ENCODE measurements around the gene RHO. TPM values are rescaled to one million over a fixed set of nuclear protein-coding genes. Genes with fewer than 3 reads are reported as not detected.

RHO gene
- polyA plus RNA-seq, 1 of the 3 experiments (the other 2 are of a cell fraction) = not detected

DNA sequence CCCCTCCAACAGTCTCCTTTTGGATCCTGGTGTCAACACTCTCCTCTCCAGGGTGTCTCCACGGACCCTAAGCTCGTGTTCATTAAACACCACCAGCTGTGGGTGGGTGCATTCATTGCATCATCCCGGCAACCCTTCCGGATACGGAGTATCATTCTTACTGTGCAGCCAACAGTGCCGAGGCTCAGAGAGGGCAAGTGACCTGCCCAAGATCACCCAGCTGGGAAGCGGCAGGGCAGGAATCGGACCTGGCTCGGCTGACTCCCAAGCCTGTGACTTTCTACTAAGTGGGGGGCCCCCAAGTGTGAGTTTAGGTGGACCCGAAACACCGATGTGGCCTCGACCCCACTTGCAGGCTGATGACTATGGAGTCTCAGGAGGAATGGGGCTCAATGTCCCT, 34.9 kb downstream of the RHO start:
- Histone ChIP-seq H2AFZ (ENCODE audit: low read depth) (no peak overlapping the region), H3K27me3 (ENCODE audit: insufficient read depth) (no peaks in the 10 kb centered on the region), H3K4me3 (ENCODE audit: low read depth in 2 of 2, low read length in 1 of 2) (no peak overlapping the region), H3K9me2 (no peaks in the 10 kb centered on the region), H3K9ac (no peak overlapping the region), H3K4me1 (ENCODE audit: control insufficient read depth in 1 of 2, insufficient read depth in 2 of 2, low read depth in 1 of 2, low read length in 1 of 2) (peaks cover 32 to 70% of the 10 kb centered on the region in 2 experiments), H3K4me2 (no peak overlapping the region), H3K79me2 (ENCODE audit: insufficient read depth) (no peaks in the 10 kb centered on the region), H3K27ac (ENCODE audit: low read depth in 2 of 2, low read length in 1 of 2) (no peak overlapping the region), H3K36me3 (replicated peaks in 1 of 2; ENCODE audit: control insufficient read depth in 1 of 2, insufficient read depth in 2 of 2, low read length in 1 of 2) (no peaks in the 10 kb centered on the region), H4K20me1 (ENCODE audit: insufficient read depth) (no peaks in the 10 kb centered on the region), H3F3A (replicated peaks; ENCODE audit: insufficient read depth) (peaks cover 8% of the 10 kb centered on the region), H3K9me3 (no peaks in the 10 kb centered on the region)
- 93% methylated on average over 12 of the region's 12 CpGs for WGBS (ENCODE audit: low lambda C conversion rate)
- POLR2A ChIA-PET = no interaction called here
- CTCF ChIA-PET = interaction anchor here (1.1 kb wide), 1 partner anchor 73 kb away, joined by 3 read pairs; no protein-coding TSS in a partner anchor
- DNase-seq = no peak
- TF ChIP-seq TEAD4 (IDR thresholded peaks at IDR 0.05; ENCODE audit: borderline replicate concordance, insufficient read depth) (no peak), IRF3 (IDR thresholded peaks at IDR 0.05; ENCODE audit: low read depth, low read length) (no peak), FOSL2 (IDR thresholded peaks at IDR 0.05; ENCODE audit: borderline replicate concordance, low read depth) (no peak), CHD2 (IDR thresholded peaks at IDR 0.05; ENCODE audit: low read length, partially characterized antibody) (no peak), SMC3 (IDR thresholded peaks at IDR 0.05; ENCODE audit: low read depth, low read length) (no peak), RXRA (IDR thresholded peaks at IDR 0.05; ENCODE audit: borderline replicate concordance, low read depth) (no peak), NRF1 (IDR thresholded peaks at IDR 0.05; ENCODE audit: low read depth, low read length) (no peak)
- TF ChIP-seq, protein P1, sequence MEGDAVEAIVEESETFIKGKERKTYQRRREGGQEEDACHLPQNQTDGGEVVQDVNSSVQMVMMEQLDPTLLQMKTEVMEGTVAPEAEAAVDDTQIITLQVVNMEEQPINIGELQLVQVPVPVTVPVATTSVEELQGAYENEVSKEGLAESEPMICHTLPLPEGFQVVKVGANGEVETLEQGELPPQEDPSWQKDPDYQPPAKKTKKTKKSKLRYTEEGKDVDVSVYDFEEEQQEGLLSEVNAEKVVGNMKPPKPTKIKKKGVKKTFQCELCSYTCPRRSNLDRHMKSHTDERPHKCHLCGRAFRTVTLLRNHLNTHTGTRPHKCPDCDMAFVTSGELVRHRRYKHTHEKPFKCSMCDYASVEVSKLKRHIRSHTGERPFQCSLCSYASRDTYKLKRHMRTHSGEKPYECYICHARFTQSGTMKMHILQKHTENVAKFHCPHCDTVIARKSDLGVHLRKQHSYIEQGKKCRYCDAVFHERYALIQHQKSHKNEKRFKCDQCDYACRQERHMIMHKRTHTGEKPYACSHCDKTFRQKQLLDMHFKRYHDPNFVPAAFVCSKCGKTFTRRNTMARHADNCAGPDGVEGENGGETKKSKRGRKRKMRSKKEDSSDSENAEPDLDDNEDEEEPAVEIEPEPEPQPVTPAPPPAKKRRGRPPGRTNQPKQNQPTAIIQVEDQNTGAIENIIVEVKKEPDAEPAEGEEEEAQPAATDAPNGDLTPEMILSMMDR (IDR thresholded peaks at IDR 0.05) = no peak
- TF ChIP-seq, protein P2, sequence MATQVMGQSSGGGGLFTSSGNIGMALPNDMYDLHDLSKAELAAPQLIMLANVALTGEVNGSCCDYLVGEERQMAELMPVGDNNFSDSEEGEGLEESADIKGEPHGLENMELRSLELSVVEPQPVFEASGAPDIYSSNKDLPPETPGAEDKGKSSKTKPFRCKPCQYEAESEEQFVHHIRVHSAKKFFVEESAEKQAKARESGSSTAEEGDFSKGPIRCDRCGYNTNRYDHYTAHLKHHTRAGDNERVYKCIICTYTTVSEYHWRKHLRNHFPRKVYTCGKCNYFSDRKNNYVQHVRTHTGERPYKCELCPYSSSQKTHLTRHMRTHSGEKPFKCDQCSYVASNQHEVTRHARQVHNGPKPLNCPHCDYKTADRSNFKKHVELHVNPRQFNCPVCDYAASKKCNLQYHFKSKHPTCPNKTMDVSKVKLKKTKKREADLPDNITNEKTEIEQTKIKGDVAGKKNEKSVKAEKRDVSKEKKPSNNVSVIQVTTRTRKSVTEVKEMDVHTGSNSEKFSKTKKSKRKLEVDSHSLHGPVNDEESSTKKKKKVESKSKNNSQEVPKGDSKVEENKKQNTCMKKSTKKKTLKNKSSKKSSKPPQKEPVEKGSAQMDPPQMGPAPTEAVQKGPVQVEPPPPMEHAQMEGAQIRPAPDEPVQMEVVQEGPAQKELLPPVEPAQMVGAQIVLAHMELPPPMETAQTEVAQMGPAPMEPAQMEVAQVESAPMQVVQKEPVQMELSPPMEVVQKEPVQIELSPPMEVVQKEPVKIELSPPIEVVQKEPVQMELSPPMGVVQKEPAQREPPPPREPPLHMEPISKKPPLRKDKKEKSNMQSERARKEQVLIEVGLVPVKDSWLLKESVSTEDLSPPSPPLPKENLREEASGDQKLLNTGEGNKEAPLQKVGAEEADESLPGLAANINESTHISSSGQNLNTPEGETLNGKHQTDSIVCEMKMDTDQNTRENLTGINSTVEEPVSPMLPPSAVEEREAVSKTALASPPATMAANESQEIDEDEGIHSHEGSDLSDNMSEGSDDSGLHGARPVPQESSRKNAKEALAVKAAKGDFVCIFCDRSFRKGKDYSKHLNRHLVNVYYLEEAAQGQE (IDR thresholded peaks at IDR 0.05; ENCODE audit: low read depth, low read length) = no peak
- TF ChIP-seq, protein P3, sequence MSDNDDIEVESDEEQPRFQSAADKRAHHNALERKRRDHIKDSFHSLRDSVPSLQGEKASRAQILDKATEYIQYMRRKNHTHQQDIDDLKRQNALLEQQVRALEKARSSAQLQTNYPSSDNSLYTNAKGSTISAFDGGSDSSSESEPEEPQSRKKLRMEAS (IDR thresholded peaks at IDR 0.05; ENCODE audit: low read depth) = no peak
